GM21825 (cell line): Measurements from ENCODE around the gene MINPP1.
"Not testable (repeated sequence)": the region's sequence is repeated elsewhere in the genome, so short reads cannot be mapped to it uniquely, and the experiment has no call there.

ENCODE experiments used
- ATAC-seq: cut with Tn5 transposase; IDR thresholded peaks from one replicate; pipeline ENCODE4 v1.9.1; 2021; ENCODE audit warnings: mild to moderate bottlenecking, moderate library complexity; ENCODE audit not compliant: unreplicated experiment

The MINPP1 gene

DNA sequence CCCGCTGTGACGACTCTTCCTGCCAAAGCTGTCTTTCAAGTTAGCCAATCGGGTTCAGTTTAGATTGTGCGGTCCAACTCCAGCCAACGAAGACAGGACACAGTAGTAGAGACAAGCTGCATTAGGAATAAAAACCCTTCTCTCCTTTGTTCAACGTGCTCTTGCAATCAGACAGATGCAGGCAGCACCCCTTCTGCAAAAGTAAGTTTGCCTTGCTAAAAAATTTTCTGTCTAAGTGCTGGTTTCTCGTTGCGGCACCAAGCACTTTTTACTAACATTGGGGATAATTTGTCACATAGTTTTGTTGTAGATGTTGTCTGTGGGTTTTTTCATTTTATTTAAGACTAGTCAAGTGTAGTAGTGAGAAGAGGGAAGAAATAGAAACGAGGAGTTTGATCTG is 58.1 kb downstream of the MINPP1 start:
- no peak for ATAC-seq

DNA sequence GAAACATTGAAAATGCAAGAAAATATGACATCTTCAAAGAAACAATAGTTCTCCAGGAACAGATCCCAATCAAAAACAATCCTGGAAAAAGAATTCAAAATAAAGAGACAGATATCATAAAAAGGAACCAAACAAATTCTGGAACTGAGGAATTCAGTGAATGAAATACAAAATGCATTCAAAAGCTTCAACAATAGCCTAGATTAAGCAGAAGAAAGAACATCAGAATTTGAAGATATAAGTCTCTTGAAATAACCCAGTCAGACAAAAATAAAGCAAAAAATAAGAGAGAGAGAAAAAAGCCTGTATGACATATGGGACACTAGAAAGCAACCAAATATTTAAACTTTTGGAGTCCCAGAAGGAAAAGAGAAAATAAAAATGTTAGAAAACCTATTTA is 60.3 kb downstream of the MINPP1 start:
- no peak for ATAC-seq

DNA sequence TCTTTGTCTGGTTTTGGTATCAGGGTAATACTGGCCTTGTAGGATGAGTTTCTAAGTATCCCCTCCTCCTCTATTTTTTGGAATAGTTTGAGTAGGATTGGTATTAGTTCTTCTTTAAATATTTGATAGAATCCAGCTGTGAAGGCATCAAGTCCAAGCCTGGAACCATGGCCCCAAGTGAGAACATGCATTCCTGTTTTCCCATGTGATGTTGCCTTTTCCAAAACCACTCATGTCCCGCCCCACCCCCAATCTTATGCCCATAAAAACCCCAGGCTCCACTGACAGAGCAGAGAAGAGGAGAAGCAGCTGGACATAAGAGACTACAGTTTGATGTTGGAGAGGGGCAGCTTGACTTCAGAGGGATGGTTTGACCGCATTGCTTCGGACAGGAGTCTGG is 71.2 kb downstream of the MINPP1 start:
- ATAC-seq = no peak

DNA sequence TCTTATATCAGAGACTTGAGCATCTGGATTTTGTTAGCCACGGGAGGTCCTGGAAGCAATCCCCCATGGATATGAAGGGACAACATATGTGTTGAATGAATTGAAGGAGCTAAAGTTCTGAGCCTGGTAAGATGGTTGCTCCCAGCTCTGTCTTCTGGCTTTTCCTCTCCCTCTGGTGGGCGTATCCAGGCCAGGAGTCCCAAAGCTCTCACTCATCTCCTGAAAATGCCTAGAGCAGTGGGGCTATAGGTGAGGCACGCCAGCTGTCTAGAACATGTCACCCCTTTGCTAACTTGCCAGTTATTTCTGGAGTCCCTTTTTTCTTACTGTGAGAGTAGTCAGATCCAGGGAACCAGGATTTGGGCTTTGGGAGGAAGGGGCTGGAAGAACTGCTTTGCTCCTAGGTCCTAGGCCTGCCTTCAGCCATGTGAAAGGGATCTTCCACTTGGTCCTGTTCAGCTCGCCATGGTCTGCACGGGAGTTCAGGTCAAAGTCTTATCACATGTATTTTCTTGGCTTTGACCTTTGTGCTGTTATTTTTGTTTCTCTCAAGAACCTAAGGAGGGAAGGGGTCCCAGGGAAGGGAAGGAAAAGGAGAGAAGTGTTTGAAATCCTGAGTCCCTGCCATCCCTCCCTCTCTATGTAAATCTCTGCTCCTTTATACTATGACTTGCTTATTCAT is 73.6 kb downstream of the MINPP1 start:
- no peak for ATAC-seq

DNA sequence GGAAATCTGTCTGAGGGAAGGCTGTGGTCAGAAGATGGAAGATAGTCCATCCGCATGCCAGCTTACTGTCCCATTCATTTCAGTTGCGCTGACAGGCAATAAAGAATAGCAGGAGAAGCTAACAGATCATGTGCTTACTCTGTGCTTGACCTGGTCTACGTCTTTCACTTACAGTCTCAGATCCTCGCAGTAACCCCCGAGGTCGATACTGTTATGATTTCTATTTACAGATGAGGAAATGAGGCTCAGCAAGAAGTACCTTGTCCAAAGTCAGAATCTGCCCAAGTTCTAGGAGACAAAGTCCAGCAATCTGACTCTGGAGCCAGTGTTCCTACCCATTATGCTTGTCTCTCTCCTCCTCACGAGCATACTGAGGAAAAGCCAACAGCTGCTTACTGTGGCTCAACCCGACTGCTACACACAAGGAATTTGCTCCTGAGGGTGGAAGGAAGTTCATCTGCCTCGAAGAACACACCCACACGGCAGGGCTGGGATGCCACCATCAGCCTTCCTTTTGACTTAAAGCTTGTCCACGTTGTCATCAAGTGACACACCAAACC is 74.2 kb downstream of the MINPP1 start:
- ATAC-seq = no peak

DNA sequence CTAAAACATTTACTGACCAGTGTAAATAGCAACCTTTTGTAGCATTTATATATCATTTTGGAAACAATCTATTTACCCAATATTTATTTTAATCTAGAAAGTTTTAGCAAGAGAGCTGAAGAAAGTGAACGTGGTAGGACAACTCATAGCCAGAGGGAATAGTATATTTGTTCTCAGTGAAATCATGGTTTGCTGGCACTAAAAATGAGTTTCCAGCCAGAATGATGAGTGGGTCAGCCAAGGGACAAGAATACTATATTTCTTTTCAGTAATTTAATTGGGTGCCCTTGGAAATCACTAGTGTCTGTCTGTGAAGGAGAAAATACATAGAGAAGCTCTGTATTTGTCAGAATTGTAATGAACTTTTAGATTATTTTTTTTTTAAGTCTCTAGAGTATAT is 74.9 kb downstream of the MINPP1 start:
- ATAC-seq = no peak

DNA sequence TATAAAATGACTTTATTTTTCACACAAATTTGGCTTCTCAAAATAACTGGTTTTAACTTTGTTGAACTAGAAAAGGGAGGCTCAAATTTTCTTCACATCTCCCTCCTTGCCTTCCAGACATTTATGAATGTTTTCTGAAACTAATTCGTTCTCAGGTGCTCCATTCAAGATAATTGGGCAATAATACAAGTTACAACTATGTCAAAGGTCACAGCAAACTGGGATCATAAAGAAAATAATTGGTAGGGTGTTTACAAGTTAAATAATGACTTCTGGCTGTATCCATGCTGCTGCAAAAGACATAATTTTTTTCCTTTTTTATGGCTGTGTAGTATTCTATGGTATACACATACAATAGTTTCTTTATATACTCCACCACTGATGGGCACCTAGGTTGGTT is 75.3 kb downstream of the MINPP1 start:
- no peak for ATAC-seq

DNA sequence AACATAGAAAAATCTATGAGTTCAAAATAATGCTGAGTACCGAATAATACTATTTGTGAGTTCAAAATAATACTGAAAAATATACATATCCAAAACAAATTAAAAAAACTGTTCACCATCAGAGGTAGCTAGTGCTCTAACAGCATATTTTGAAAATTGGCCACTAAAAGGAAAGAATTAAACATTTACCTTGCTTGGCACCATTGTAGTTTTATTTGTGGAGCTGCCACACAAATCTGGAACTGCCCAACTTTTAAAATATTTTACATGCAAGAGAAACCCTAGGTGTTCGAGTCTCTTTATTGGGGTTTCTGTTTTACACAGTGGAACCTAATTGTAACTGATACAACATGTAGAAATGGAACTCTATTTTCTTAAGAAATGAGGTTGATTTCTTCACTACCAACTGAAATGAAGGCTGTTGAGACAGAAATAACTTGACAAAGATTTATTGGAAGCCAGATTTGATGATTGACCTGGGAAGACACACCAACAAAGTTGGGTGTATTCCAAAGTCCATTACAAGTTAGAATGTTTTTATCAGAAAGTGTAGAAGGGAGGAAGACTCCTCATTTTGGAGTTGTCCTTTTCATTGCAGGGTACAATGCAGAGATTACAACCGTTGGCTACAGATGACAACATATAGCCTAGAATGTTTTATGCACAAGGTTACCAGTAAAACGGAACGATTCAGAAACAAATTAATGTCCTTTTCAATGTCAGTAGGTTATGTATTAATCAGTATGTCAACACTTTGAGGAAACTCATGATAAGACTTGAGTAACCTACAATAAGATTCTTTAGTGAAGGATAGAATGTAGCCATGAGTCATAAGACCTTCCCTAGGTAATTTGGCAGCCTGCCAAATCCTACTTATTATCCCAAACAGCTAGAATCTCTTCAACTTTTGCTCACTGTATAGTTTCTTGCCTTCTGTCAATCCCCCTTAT is 81.1 kb downstream of the MINPP1 start:
- no peak for ATAC-seq

DNA sequence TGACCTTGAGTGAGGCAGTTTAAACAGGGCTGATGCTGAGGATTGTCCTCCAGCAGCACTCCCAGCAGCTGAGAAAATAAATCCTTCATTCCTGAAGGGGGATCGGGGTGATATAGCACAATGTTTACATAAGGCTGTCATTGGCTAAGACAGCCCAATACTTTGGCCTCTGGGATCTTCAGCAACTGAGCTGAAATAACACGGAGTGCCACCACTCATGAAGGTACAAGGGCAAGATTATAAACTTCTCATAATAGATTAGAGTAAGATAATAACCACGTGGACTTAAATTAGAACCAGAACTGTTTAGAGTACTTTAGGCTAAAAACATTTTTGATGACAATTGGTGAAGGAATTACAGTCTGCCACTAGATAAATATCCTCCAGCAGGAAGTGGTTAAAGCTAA is 85.0 kb downstream of the MINPP1 start:
- no peak for ATAC-seq

DNA sequence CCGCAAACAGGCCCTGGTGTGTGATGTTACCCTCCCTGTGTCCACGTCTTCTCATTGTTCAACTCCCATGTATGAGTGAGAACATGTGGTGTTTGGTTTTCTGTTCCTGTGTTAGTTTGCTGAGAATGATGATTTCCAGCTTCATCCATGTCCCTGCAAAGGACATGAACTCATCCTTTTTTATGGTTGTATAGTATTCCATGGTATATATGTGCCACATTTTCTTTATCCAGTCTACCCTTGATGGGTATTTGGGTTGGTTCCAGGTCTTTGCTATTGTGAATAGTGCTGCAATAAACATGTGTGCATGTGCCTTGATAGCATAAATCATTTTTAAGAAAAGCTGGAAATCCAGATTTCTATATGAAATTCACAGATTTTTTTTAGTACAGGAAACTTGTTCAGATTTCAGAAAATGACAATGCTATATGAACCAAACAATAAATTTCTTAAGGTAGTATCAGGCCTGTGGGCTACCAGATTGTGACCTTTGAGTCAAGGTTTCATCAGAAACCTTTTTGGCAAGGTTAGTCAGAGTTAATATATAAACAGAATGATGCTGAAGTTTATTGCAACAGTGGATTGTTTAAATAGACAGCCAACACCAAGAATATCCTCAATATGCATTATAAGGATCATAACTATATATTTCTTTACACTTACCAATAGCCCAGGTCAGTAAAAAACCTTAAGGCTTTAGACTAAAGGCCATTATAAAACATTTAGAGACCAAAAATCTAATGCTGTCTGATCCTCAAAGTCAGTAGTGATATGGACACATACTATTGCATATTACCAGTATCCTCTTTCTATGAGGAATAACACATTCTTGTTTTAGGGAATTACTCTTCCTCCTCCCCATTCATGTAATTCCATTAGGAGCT is 86.3 kb downstream of the MINPP1 start:
- ATAC-seq = no peak

DNA sequence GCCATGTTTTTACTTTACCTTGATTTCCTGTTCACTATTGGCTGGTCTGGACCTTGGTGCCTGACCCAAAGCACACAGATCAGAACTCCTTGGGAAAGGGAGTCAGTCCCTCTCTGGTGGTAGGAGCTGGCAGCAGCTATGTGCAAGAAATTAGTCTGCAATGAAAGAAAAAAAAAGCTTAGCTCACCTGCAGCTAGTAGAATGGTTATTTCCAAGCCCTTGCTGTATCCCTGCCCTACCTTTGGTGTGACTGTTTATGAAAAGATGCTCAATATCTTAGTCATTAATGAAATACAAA is 86.8 kb downstream of the MINPP1 start:
- no peak for ATAC-seq

DNA sequence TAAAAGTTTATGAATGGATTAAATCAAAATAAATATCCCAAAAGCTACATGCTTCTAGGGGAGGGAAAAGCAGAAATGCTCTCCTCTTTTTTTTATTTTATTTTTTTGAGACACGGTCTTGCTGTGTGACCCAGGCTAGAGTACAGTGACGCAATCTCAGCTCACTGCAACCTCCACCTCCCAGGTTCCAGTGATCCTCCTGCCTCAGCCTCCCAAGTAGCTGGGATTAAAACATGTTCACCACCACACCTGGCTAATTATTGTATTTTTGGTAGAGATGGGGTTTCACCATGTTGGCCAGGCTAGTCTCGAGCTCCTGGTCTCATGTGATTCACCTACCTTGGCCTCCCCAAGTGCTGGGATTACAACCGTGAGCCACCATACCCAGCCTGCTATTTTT is 88.2 kb downstream of the MINPP1 start:
- ATAC-seq = not testable (repeated sequence)

DNA sequence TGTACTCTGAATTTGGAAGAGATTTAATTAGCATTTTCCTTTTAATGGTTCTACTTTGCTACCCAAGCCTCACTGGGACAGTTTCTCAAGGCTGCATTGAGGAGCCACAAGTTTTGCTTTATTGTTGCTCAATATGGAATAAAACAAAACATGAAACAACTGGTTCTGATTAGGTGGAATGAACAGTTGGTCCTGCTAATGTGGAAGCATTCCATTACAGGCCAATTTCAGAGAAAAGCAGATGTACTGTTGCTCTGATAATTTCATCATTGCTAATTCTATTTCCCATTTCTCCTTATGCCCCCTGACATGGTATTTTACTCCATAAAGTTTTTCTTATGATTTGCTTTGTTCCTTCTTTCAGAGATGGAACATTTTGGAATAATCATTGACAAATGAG is 89.0 kb downstream of the MINPP1 start:
- no peak for ATAC-seq

DNA sequence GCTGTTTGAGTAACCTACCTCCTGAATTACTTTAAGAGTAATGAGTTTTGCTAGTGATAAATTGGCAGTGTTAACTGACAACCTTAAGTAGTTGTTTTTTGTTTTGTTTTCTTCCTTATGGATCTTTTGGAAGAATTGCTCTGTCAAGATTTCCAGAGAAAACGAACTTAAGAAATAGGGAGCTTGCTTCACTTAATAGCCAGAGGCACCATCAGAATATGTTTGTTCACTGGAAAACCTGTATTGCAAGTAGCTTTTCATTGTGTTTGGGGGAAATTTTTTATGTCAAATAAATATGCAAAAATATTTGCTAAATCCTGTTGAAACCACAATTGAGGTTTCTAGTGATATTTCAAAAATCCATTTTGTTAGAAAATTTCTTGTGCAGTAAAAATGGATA is 89.5 kb downstream of the MINPP1 start:
- ATAC-seq = no peak

DNA sequence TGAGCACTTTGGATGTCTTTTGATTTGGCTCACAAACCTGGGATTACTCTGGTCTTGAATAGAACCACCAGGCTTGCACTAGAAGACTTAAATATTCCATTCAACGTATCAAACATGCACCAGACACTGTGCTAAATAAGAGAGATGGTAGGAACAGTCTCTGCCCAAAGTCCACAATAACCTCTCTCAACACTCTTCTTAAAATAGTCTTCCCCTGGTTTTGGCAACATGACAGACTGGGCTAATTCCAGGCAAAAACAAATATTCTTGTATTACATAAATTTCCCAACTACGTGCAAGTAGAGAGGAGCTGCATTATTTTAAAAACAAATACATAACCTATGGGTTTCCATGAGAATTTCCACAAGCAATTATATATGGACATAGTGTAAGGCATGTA is 90.2 kb downstream of the MINPP1 start:
- no peak for ATAC-seq

DNA sequence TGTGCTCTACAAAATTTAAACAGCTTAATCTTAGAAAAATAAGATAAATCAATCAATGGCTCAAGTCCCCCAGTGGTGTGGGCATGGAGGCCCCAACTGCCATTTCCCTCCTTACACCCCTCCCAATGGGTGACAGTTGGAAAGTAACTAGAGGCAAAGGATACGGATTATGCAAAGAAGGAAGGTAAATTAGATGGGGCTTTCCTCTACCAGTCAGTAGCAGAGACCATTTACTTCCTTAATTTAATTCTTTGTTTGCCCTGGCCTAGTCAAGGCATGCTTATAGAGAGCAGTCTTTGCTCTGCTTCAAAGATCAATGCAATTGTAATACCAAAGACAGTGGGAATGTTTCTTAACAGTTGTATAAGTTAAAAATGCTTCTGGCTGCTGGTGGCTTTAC is 91.7 kb downstream of the MINPP1 start:
- no peak for ATAC-seq

DNA sequence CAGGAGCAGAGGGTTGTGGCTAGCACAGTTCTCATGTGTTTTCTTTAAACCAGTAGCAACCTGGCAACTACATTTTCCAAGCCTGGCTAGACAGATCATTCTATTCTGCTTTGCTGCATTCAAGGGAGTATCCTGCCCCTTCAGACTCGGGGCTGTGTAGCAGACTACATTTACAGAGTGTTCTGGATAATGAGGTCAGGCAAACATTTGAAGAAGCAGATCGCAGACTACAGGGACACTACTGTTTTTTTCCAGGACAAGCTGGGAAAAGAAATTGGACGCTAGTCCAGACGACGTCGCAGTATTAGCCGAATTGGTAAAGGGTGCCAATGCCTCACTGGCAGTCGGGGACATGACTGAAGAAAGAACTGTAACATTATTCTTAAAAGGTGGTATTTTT is 94.0 kb downstream of the MINPP1 start:
- ATAC-seq = no peak

DNA sequence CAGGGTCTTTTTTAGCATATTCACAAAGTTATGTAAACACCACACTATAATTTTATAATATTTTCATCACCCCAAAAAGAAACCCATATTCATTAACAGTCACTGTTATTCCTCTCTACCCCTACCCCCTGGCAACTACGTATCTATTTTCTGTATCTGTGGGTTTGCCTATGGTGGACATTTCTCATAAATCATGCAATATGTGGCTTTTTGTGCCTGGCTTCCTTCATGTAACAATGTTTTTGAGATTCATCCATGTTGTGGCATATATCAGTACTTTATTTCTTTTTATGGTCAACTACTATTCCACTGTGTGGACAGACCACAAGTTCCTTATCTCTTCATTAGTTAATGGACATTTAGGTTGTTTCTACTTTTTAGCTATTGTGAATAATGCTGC is 95.9 kb downstream of the MINPP1 start:
- ATAC-seq = no peak
